ENCODE results near the gene H2AZ1.

H2AZ1 gene

DNA sequence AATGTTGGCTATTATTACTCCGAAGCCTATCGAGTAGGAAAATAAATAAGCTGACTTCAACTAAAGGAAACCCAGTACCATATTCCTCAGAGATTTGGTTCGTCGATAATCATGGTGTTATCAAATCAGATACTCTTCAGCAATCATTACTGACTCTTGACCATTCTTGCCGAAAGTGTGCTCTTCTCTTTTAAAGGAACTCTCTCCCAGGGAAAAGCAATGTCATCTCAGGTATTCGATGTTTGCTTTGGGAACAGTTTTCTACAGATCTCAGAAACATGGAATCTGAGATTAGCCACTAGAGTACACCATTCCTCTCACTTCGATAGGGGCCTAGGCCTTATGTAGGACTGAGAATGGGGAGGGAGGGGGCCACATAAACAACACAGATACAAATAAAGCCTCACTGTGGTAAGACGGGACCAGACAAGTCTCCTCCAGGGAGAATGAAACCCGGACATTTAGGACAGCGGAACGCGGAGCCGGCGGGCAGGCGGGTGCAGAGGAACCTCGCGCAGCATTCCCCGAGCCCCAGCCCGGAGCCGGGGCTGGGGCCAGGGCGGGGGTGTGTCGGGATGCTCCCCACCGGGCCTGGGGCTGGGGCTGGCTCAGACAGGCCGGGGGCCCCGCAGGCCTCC lies 4.2 kb downstream of the H2AZ1 start:
- H3K4me3 ChIP-seq (ENCODE audit: low read depth, low read length) = peak overlapping the region; percentile 99
- H3K9ac ChIP-seq (ENCODE audit: low read depth, low read length) = peak overlapping the region; percentile 81
- peaks cover 21% of the 10 kb centered on the region for H3K36me3 ChIP-seq (ENCODE audit: control insufficient read depth, insufficient read depth, low read length)
- H3K4me1 ChIP-seq (ENCODE audit: control insufficient read depth, insufficient read depth, low read length) = peaks cover 36% of the 10 kb centered on the region; the same call in 1 of the 2 replicates
- no peaks in the 10 kb centered on the region for H3K9me3 ChIP-seq (ENCODE audit: control insufficient read depth, insufficient read depth, low read length)
- peak overlapping the region; percentile 94 for H3K27ac ChIP-seq (ENCODE audit: low read depth, low read length)
- H3K27me3 ChIP-seq (ENCODE audit: control insufficient read depth, insufficient read depth, low read length) = no peaks in the 10 kb centered on the region

DNA sequence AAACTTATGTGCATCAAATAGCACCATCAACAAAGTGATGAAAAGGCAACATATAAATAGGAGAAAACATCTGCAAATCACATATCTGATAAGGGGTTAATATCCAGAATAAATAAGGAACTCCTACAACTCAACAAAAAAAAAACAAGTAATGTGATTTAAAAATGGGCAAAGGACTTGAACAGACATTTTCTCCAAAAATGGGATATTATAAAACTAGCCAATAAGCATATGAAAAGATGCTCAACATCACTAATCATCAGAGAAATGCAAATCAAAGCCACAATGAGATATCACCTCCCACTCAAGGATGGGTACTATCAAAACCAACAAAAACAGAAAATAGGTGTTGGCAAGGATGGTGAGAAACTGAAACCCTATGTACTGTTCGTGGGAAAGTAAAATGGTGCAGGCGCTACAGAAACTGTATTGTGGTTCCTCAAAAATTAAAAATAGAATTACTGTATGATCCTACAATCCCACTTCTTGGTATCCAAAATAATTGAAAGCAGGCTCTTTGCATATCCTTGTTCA lies 6.1 kb downstream of the H2AZ1 start:
- peaks cover 21% of the 10 kb centered on the region for H3K36me3 ChIP-seq (ENCODE audit: control insufficient read depth, insufficient read depth, low read length)
- H3K4me1 ChIP-seq (ENCODE audit: control insufficient read depth, insufficient read depth, low read length) = peaks cover 36% of the 10 kb centered on the region; the same call in 1 of the 2 replicates
- H3K9ac ChIP-seq (ENCODE audit: low read depth, low read length) = no peak overlapping the region
- no peak overlapping the region for H3K27ac ChIP-seq (ENCODE audit: low read depth, low read length)
- no peaks in the 10 kb centered on the region for H3K27me3 ChIP-seq (ENCODE audit: control insufficient read depth, insufficient read depth, low read length)
- no peaks in the 10 kb centered on the region for H3K9me3 ChIP-seq (ENCODE audit: control insufficient read depth, insufficient read depth, low read length)
- no peak overlapping the region for H3K4me3 ChIP-seq (ENCODE audit: low read depth, low read length)

DNA sequence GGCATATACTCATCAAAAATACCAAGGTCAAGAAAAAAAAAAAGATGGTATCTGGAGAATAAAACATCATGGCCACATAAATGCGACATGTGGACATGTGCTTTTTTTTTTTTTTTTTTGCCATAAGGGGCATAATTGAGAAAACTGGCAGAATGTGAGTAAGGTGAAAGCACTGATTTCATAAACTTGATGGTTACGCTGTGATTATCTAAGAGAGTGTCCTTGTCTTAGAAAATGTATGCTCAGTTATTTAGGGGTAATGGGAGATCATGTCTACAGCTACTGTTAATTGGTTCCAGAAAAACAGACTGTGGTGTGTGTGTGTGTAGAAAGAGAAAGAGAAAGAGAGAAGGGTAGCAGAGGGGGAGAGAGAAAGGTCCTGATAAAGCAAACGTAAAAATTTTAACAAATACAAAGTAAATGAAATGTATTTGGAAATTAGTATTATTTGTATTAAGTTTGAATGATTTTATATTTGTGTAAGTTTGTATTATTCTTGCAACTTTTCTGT lies 11.8 kb downstream of the H2AZ1 start:
- Histone ChIP-seq H3K4me1 (ENCODE audit: control insufficient read depth, insufficient read depth, low read length) (no peaks in the 10 kb centered on the region), H3K27ac (ENCODE audit: low read depth, low read length) (no peak overlapping the region), H3K36me3 (ENCODE audit: control insufficient read depth, insufficient read depth, low read length) (peaks cover 6% of the 10 kb centered on the region; the same call in 1 of the 2 replicates), H3K9me3 (ENCODE audit: control insufficient read depth, insufficient read depth, low read length) (no peaks in the 10 kb centered on the region), H3K4me3 (ENCODE audit: low read depth, low read length) (no peak overlapping the region), H3K27me3 (ENCODE audit: control insufficient read depth, insufficient read depth, low read length) (no peaks in the 10 kb centered on the region), H3K9ac (ENCODE audit: low read depth, low read length) (no peak overlapping the region)

DNA sequence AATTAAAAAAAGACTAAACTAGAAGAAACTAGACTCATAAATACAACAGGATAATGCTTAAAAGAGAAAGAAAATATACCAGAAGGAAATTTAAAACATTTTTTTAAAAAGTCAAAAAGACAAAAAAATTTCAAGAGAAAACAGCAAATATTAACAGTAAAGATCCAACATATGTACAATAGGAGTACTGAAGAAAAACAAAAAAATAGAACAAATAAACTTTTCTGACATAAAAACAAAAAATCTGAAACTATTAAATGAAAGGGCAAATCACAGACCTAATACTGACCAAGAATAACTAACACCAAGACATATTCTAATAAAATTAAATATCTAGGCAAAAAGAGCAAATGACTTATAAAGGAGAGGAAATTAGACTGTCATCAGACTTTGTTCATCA lies 15.2 kb downstream of the H2AZ1 start:
- Histone ChIP-seq H3K9ac (ENCODE audit: low read depth, low read length) (no peak overlapping the region), H3K9me3 (ENCODE audit: control insufficient read depth, insufficient read depth, low read length) (no peaks in the 10 kb centered on the region), H3K36me3 (ENCODE audit: control insufficient read depth, insufficient read depth, low read length) (peaks cover 14% of the 10 kb centered on the region; the same call in 1 of the 2 replicates), H3K4me1 (ENCODE audit: control insufficient read depth, insufficient read depth, low read length) (no peaks in the 10 kb centered on the region), H3K27me3 (ENCODE audit: control insufficient read depth, insufficient read depth, low read length) (no peaks in the 10 kb centered on the region), H3K4me3 (ENCODE audit: low read depth, low read length) (no peak overlapping the region), H3K27ac (ENCODE audit: low read depth, low read length) (no peak overlapping the region)

DNA sequence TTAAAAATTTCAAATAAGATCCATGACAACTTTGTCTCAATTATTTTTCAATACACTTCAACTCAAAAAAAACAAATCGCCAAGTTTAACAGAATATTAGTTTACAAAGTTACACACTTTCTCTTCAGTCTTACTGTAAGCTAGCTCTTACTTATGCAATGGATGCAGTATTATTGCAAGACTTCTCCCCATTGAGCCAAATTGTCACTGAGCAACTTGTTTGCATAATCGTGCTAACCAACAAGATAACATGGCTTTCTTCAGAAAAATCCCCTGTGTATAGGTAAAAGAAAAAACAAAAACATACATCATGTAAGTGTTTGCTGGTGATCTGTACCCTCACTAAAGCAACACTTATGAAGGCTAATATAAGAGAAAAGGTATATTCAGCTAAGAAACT lies 22.5 kb downstream of the H2AZ1 start:
- no peak overlapping the region for H3K9ac ChIP-seq (ENCODE audit: low read depth, low read length)
- H3K27ac ChIP-seq (ENCODE audit: low read depth, low read length) = no peak overlapping the region
- H3K4me1 ChIP-seq (ENCODE audit: control insufficient read depth, insufficient read depth, low read length) = no peaks in the 10 kb centered on the region
- no peak overlapping the region for H3K4me3 ChIP-seq (ENCODE audit: low read depth, low read length)
- no peaks in the 10 kb centered on the region for H3K9me3 ChIP-seq (ENCODE audit: control insufficient read depth, insufficient read depth, low read length)
- H3K27me3 ChIP-seq (ENCODE audit: control insufficient read depth, insufficient read depth, low read length) = no peaks in the 10 kb centered on the region
- H3K36me3 ChIP-seq (ENCODE audit: control insufficient read depth, insufficient read depth, low read length) = peaks cover 34% of the 10 kb centered on the region

DNA sequence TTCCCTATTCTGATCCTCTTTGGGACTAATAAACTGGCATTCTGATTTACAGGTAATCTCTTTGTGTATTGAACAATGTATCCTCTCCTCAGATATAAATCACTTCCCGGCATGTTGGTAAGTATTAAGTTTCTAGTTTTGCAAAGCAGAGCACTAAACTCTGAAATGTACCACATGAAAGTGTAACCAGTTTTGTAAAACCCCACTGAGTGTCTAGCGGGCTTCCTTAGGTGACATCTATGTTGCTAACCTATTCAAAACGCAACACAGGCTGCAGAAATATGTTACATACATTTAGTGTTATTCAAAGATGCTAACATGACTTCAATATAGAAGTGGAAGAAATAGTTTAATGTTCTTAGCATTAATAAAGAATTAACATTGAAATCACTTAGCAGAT lies 28.9 kb downstream of the H2AZ1 start:
- Histone ChIP-seq H3K4me1 (ENCODE audit: control insufficient read depth, insufficient read depth, low read length) (no peaks in the 10 kb centered on the region), H3K27me3 (ENCODE audit: control insufficient read depth, insufficient read depth, low read length) (no peaks in the 10 kb centered on the region), H3K9ac (ENCODE audit: low read depth, low read length) (no peak overlapping the region), H3K4me3 (ENCODE audit: low read depth, low read length) (no peak overlapping the region), H3K36me3 (ENCODE audit: control insufficient read depth, insufficient read depth, low read length) (peaks cover 47% of the 10 kb centered on the region), H3K27ac (ENCODE audit: low read depth, low read length) (no peak overlapping the region), H3K9me3 (ENCODE audit: control insufficient read depth, insufficient read depth, low read length) (no peaks in the 10 kb centered on the region)

DNA sequence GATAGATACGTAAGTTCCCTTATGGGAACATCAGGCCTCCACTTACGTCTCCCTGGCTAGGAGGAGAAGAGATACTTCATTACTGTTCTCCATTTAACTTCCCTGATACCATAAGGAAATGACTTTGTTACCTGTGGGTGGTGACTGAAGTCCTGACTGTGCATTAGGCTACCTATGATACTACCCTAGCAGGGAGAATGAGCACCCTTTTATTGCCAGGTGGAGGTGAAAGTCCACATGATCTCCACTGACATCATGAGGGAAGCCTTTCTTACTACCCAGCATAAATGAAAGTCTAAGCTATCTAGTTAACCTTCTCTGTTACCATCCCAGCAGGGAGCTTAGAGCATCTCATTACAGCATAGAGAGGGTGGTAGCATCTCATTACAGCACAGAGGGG lies 31.4 kb downstream of the H2AZ1 start:
- H3K36me3 ChIP-seq (ENCODE audit: control insufficient read depth, insufficient read depth, low read length) = peaks cover 48% of the 10 kb centered on the region
- H3K9ac ChIP-seq (ENCODE audit: low read depth, low read length) = no peak overlapping the region
- no peaks in the 10 kb centered on the region for H3K9me3 ChIP-seq (ENCODE audit: control insufficient read depth, insufficient read depth, low read length)
- no peaks in the 10 kb centered on the region for H3K4me1 ChIP-seq (ENCODE audit: control insufficient read depth, insufficient read depth, low read length)
- H3K27ac ChIP-seq (ENCODE audit: low read depth, low read length) = no peak overlapping the region
- H3K27me3 ChIP-seq (ENCODE audit: control insufficient read depth, insufficient read depth, low read length) = no peaks in the 10 kb centered on the region
- no peak overlapping the region for H3K4me3 ChIP-seq (ENCODE audit: low read depth, low read length)

DNA sequence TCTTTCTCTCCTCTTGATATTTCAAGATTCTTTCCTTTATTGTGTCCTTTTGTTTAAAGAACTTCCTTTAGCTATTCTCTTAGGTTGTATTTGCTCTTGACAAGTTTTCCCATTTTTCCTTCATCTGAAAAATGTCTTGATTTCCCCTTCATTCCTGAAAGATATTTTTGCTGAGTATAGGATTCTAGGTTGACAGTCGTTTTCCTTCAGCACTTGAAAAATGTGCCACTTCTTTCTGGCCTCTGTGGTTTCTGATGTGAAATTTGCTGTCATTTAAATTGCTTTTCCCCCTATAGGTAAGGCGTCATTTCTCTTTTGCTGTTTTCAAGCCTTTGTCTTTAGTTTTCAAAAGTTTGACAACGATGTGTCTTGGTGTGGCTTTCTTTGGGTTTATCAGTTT lies 32.5 kb downstream of the H2AZ1 start:
- no peak overlapping the region for H3K27ac ChIP-seq (ENCODE audit: low read depth, low read length)

DNA sequence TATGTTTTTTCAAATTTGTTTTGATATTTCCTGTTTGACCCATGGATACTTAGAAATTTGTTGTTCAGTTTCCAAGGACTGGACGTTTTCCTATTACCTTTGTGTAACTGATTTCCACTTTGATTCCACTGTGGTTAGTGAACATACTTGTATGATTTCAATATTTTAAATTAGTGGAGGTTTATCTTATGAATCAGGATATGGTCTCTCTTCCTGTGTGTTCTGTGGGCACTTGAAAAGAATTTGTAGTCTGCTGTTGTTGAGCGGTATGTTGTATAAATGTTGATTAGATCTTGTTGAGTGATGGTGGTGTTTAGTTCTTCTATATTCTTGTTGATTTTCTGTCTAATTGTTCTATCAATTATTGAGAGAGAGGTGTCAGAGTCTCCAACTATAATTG lies 34.6 kb downstream of the H2AZ1 start:
- H3K9me3 ChIP-seq (ENCODE audit: control insufficient read depth, insufficient read depth, low read length) = no peaks in the 10 kb centered on the region
- H3K36me3 ChIP-seq (ENCODE audit: control insufficient read depth, insufficient read depth, low read length) = peaks cover 25% of the 10 kb centered on the region
- no peak overlapping the region for H3K27ac ChIP-seq (ENCODE audit: low read depth, low read length)
- H3K4me1 ChIP-seq (ENCODE audit: control insufficient read depth, insufficient read depth, low read length) = no peaks in the 10 kb centered on the region
- H3K9ac ChIP-seq (ENCODE audit: low read depth, low read length) = no peak overlapping the region
- no peaks in the 10 kb centered on the region for H3K27me3 ChIP-seq (ENCODE audit: control insufficient read depth, insufficient read depth, low read length)
- no peak overlapping the region for H3K4me3 ChIP-seq (ENCODE audit: low read depth, low read length)

More for the DNA sequence above, 32.5 kb downstream of the H2AZ1 start:
- Histone ChIP-seq H3K9ac (ENCODE audit: low read depth, low read length) (no peak overlapping the region), H3K4me3 (ENCODE audit: low read depth, low read length) (no peak overlapping the region), H3K36me3 (ENCODE audit: control insufficient read depth, insufficient read depth, low read length) (peaks cover 42% of the 10 kb centered on the region), H3K27me3 (ENCODE audit: control insufficient read depth, insufficient read depth, low read length) (no peaks in the 10 kb centered on the region), H3K9me3 (ENCODE audit: control insufficient read depth, insufficient read depth, low read length) (no peaks in the 10 kb centered on the region), H3K4me1 (ENCODE audit: control insufficient read depth, insufficient read depth, low read length) (no peaks in the 10 kb centered on the region)
